MM.1S (cell line): ENCODE measurements around the gene MYOZ1.
"Not testable (repeated sequence)": the region's sequence is repeated elsewhere in the genome, so short reads cannot be mapped to it uniquely, and the experiment has no call there.

Experiments used
- CTCF ChIP-seq: fragments of 300-600 bp; sonication (generic); IDR thresholded peaks from 2 replicates; pipeline ENCODE4 v1.5.1; 2016; ENCODE audit warnings: antibody characterized with exemption, low read length, mixed read lengths
- EZH2 ChIP-seq: fragments of 300-600 bp; sonication (generic); optimal IDR thresholded peaks from 2 replicates; pipeline ENCODE3; 2017; ENCODE audit warnings: low read depth, mild to moderate bottlenecking, antibody characterized with exemption, low read length, mixed read lengths

DNA sequence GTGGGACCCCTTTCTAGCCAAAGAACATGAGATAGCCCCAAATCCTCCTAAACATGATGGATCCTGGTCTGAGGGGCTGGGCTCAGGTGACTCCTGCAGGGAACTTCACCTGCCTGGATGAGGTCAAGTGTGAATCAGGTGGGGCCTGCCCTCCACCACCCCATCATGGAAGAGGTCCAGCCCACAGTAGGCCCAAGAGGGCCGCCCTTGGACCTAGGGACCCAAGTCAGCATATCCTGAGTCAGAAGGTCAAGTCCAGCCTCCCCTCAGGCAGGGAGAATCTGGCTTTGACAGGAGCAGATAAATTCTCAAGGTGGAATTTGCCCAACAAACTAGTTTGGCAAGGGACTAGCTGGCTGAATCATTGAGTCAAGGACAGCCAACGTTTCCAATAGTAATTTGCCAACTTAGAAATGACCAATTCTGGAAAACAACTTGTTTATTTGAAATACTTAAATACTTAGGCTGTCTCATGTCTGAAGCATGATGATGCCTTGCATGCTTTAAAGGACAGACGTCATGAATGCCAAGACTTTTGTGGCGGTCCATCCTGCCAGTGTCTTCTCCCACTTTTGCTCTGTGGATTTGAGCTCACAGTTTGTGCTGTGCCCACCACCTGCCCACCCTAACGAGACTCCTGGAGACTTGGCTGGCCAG, 25.0 kb upstream of the MYOZ1 start:
- not testable (repeated sequence) for TF ChIP-seq CTCF, EZH2
